HG03139 (cell line): ENCODE measurements around the gene ZNF692.

Source experiments
- ATAC-seq: cut with Tn5 transposase; IDR thresholded peaks from one replicate; pipeline ENCODE4 v1.9.1; 2021; ENCODE audit not compliant: unreplicated experiment

ZNF692 gene

GRCh38 chr1:248825573-248825908 lies 33.3 kb downstream of the ZNF692 start:
- ATAC-seq: peak; percentile 2

GRCh38 chr1:248825136-248825535 lies 33.7 kb downstream of the ZNF692 start:
- no peak for ATAC-seq

GRCh38 chr1:248824701-248825100 lies 34.2 kb downstream of the ZNF692 start:
- no peak for ATAC-seq

- no peak for ATAC-seq
Measured at GRCh38 chr1:248824301-248824700, 34.6 kb downstream of the ZNF692 start.

GRCh38 chr1:248823517-248824001 lies 35.3 kb downstream of the ZNF692 start:
- ATAC-seq: no peak

- no peak for ATAC-seq
Measured at GRCh38 chr1:248822148-248823032, 36.5 kb downstream of the ZNF692 start.

GRCh38 chr1:248821641-248822040 lies 37.2 kb downstream of the ZNF692 start:
- no peak for ATAC-seq

GRCh38 chr1:248821101-248821500 lies 37.8 kb downstream of the ZNF692 start:
- no peak for ATAC-seq

GRCh38 chr1:248820041-248820585 lies 38.8 kb downstream of the ZNF692 start:
- no peak for ATAC-seq

- no peak for ATAC-seq
Measured at GRCh38 chr1:248818505-248819374, 40.1 kb downstream of the ZNF692 start.

- ATAC-seq: no peak
Measured at GRCh38 chr1:248817065-248817464, 41.8 kb downstream of the ZNF692 start.

GRCh38 chr1:248816042-248816851 lies 42.6 kb downstream of the ZNF692 start:
- no peak for ATAC-seq

- ATAC-seq: no peak
Measured at GRCh38 chr1:248815407-248816034, 43.4 kb downstream of the ZNF692 start.

GRCh38 chr1:248814351-248814750 lies 44.5 kb downstream of the ZNF692 start:
- no peak for ATAC-seq

GRCh38 chr1:248813546-248813945 lies 45.3 kb downstream of the ZNF692 start:
- no peak for ATAC-seq

- ATAC-seq: no peak
Measured at GRCh38 chr1:248812736-248813425, 46.0 kb downstream of the ZNF692 start.

- no peak for ATAC-seq
Measured at GRCh38 chr1:248811514-248812490, 47.1 kb downstream of the ZNF692 start.

GRCh38 chr1:248810727-248811513 lies 48.0 kb downstream of the ZNF692 start:
- no peak for ATAC-seq
